GM12865 (cell line): ENCODE results near the gene RAB31.

Experiments used
- DNase-seq: peaks from one replicate; pipeline ENCODE4 v3.0.0; 2010; ENCODE audit warnings: low read depth
- H3K4me3 ChIP-seq: 2 replicates; pipeline ENCODE4 v1.5.1; 2011; ENCODE audit warnings: mild to moderate bottlenecking, low read depth, low read length, control low read depth
- CTCF ChIP-seq: IDR thresholded peaks from 2 replicates; pipeline ENCODE4 v1.5.1; 2011; ENCODE audit warnings: low read length, control low read depth, low read depth, inconsistent platforms; ENCODE audit not compliant: insufficient read depth; ENCODE audit errors: missing control alignments

RAB31 gene

GRCh38 chr18:9714266-9715087 lies 6.4 kb downstream of the RAB31 start:
- H3K4me3 ChIP-seq = no peak overlapping the region
- no peak for DNase-seq
- no peak for TF ChIP-seq CTCF

DNA sequence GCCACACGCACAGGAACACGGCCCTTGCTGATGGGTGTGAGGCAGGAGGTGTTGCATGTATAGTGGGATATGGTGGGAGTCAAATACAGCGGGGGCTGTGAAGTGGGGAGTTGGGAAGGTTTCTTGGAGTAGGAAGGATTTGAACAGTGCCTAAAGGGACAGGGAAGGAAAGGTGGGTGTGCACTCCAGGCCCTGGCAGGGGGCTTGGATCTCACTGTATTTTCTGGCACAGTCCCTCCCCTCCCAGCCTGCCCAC lies 6.9 kb downstream of the RAB31 start:
- no peak for TF ChIP-seq CTCF
- no peak overlapping the region for H3K4me3 ChIP-seq
- DNase-seq = no peak

- no peak for TF ChIP-seq CTCF
- no peak for DNase-seq
- no peak overlapping the region for H3K4me3 ChIP-seq
These were observed 8.1 kb downstream of the RAB31 start for GRCh38 chr18:9715978-9716774.

- peak; percentile 68 for DNase-seq
- H3K4me3 ChIP-seq = no peak overlapping the region
- TF ChIP-seq CTCF = no peak
These were observed 8.9 kb downstream of the RAB31 start for GRCh38 chr18:9716780-9717563.

DNA sequence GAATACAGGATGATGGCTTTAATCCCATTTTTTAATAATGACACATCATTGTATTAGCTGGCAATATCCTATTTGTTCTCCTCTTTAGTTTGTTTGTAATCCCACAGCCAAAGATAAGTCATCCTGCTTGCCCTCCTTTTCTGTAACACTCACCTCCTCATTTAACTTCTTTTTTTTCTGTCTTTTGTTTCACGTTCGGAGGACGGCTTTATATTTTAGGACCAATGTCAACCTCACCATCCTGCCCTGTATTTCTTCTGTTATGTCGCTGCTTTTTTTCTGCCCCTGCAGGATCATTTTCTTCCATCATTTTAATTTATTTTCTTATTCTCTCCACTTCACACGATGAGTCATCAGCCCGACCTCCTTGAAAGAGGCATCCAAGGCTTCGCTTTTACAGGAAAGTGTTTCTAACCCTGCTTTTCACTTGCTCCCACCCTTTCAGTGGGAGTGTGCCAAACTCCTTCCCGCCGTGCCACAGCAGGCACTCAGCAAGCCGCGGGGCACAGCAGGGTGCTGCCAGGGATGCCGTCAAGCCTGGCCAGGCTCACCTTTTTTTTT lies 11.4 kb downstream of the RAB31 start:
- DNase-seq = no peak
- no peak for TF ChIP-seq CTCF
- no peak overlapping the region for H3K4me3 ChIP-seq

- no peak overlapping the region for H3K4me3 ChIP-seq
- no peak for DNase-seq
- TF ChIP-seq CTCF = no peak
These were observed 12.2 kb downstream of the RAB31 start for GRCh38 chr18:9720327-9720726.
